K562 (cell line): ENCODE measurements around the gene ARID5B. TPM values are rescaled to one million over a fixed set of nuclear protein-coding genes. Genes with fewer than 3 reads are reported as not detected.

Experiments
- ATAC-seq: fragments of 200-7000 bp; cut with Tn5 transposase; 3 replicates; pipeline ENCODE4 v1.9.1; 2020; ENCODE audit warnings: moderate library complexity
- BruUV-seq: library from RNA; stranded (reverse); fragments of 400-500 nt; replicated peaks from 2 replicates; lab custom pipeline; 2021; lab: Mats Ljungman, UMichigan
- CTCF ChIA-PET: fragments of 300-600 bp; formaldehyde crosslinking; extraction: SDS; loops from one replicate; lab custom pipeline; 2021; ENCODE audit warnings: low intra/inter-chr PET ratio; lab: Yijun Ruan, JAX
- POLR2A ChIA-PET: fragments of 300-600, 350-650 bp; sonication (Branson Sonifier 250); formaldehyde crosslinking; extraction: SDS; loops from one replicate; lab custom pipeline; 2021; ENCODE audit warnings: antibody characterized with exemption, inconsistent platforms; lab: Yijun Ruan, JAX
- DNase-seq, 4 experiments: peaks; one replicate each; pipeline versions ENCODE4 v3.0.0 to v3.0.0-alpha.2; 2011 to 2018; ENCODE audit warnings: low spot score in 3 of 4, mixed read lengths in 3 of 4; ENCODE audit errors: extremely low read depth in 1 of 4
- FAIRE-seq: peaks from 2 replicates; lab custom pipeline; 2011; peaks lifted over from hg19 to GRCh38; lab: Jason Lieb, UNC
- H2AFZ ChIP-seq: 2 replicates; pipeline ENCODE4 v1.6.0; 2011; ENCODE audit warnings: low read depth, low read length, control low read depth, inconsistent platforms
- H3K27ac ChIP-seq: fragments of 200-600 bp; 3 replicates; pipeline ENCODE4 v1.8.0; 2011; ENCODE audit warnings: low read depth, mild to moderate bottlenecking, control low read depth, inconsistent platforms, low read length, moderate library complexity, mixed read lengths; ENCODE audit errors: extremely low read depth
- H3K27me3 ChIP-seq, 2 experiments: fragments of 300-600 bp in 1 of 2; 2 replicates in 1 of 2; 3 replicates in 1 of 2; pipeline versions ENCODE4 v1.6.0 to v1.8.0; 2011; ENCODE audit warnings: inconsistent platforms in 2 of 2, low read length in 2 of 2, mild to moderate bottlenecking in 1 of 2, mixed read lengths in 1 of 2, moderate library complexity in 1 of 2; ENCODE audit not compliant: control insufficient read depth in 2 of 2, insufficient read depth in 2 of 2
- H3K36me3 ChIP-seq: fragments of 300-600 bp; 3 replicates; pipeline ENCODE4 v1.8.0; 2011; ENCODE audit warnings: mild to moderate bottlenecking, low read length, inconsistent platforms; ENCODE audit not compliant: control insufficient read depth, insufficient read depth
- H3K4me1 ChIP-seq, 2 experiments: fragments of 200-600 bp in 1 of 2; replicated peaks in 1 of 2; 2 replicates in 1 of 2; 3 replicates in 1 of 2; pipeline versions ENCODE4 v1.5.1 to v1.8.0; 2011; ENCODE audit warnings: inconsistent platforms in 2 of 2, low read length in 2 of 2, mild to moderate bottlenecking in 1 of 2, mixed read lengths in 1 of 2, moderate library complexity in 1 of 2; ENCODE audit not compliant: control insufficient read depth in 2 of 2, insufficient read depth in 2 of 2
- H3K4me2 ChIP-seq: 2 replicates; pipeline ENCODE4 v1.6.1; 2011; ENCODE audit warnings: low read length, control low read depth, inconsistent platforms, mixed read lengths; ENCODE audit not compliant: insufficient read depth
- H3K4me3 ChIP-seq: fragments of 200-600 bp; sonication (generic), shearing (Covaris generic); 2 replicates; pipeline ENCODE4 v1.5.1; 2016; ENCODE audit warnings: control low read depth, inconsistent platforms
- H3K79me2 ChIP-seq: fragments of 200-600 bp; 3 replicates; pipeline ENCODE4 v1.8.0; 2011; ENCODE audit warnings: low read length, inconsistent platforms; ENCODE audit not compliant: control insufficient read depth, insufficient read depth
- H3K9ac ChIP-seq, 2 experiments: 2 replicates each; pipeline versions ENCODE4 v1.6.0 to v1.6.1; 2011; ENCODE audit warnings: low read depth in 2 of 2, low read length in 2 of 2, control low read depth in 1 of 2, inconsistent platforms in 1 of 2, mild to moderate bottlenecking in 1 of 2, mixed read lengths in 1 of 2; ENCODE audit not compliant: insufficient read depth in 1 of 2
- H3K9me1 ChIP-seq: one replicate; pipeline ENCODE4 v1.6.0; 2011; ENCODE audit warnings: inconsistent platforms, mild to moderate bottlenecking, low read length, moderate library complexity; ENCODE audit not compliant: control insufficient read depth, insufficient read depth
- H3K9me3 ChIP-seq: replicated peaks from 2 replicates; pipeline ENCODE4 v1.5.1; 2011; ENCODE audit warnings: low read depth, low read length, inconsistent platforms; ENCODE audit not compliant: control insufficient read depth, insufficient read depth
- H4K20me1 ChIP-seq: replicated peaks from 2 replicates; pipeline ENCODE4 v1.6.1; 2011; ENCODE audit warnings: low read length, inconsistent platforms, mixed read lengths; ENCODE audit not compliant: control insufficient read depth, insufficient read depth
- HDGF ChIP-seq: fragments of 450-650 bp; IDR thresholded peaks from 2 replicates; pipeline ENCODE4 v1.6.1; 2016
- IFI16 ChIP-seq: fragments of 250-450 bp; sonication (Bioruptor Pico); IDR thresholded peaks from 2 replicates; pipeline ENCODE4 v2.1.2; 2022; ENCODE audit warnings: mild to moderate bottlenecking, inconsistent platforms
- KAT7 ChIP-seq: sonication (generic); formaldehyde crosslinking; IDR thresholded peaks from 2 replicates; pipeline ENCODE4 v1.8.0; 2022; ENCODE audit warnings: missing genetic modification reagents, mild to moderate bottlenecking, borderline replicate concordance
- MEF2D ChIP-seq: conservative IDR thresholded peaks from 2 replicates; pipeline ENCODE4 v1.6.1; 2016; ENCODE audit warnings: low read depth, missing genetic modification characterization, missing compliant biosample characterization
- NFIC ChIP-seq: fragments of 450-650 bp; IDR thresholded peaks from 2 replicates; pipeline ENCODE4 v1.6.1; 2017; ENCODE audit warnings: mild to moderate bottlenecking, inconsistent platforms
- POLR3G ChIP-seq: IDR thresholded peaks from 2 replicates; pipeline ENCODE4 v1.6.1; 2011; ENCODE audit not compliant: insufficient read length, insufficient replicate concordance; ENCODE audit errors: extremely low read depth
- SNIP1 ChIP-seq: fragments of 450-650 bp; IDR thresholded peaks from 2 replicates; pipeline ENCODE4 v1.7.1; 2017; ENCODE audit warnings: low read depth, mild to moderate bottlenecking
- U2AF1 ChIP-seq: fragments of 200-400 bp; formaldehyde crosslinking; optimal IDR thresholded peaks from 2 replicates; pipeline ENCODE3; 2017; ENCODE audit warnings: mild to moderate bottlenecking, low read depth, low read length, moderate library complexity
- U2AF2 ChIP-seq: fragments of 200-400 bp; formaldehyde crosslinking; optimal IDR thresholded peaks from 2 replicates; pipeline ENCODE3; 2017; ENCODE audit warnings: low read depth, mild to moderate bottlenecking, low read length
- ZNF398 ChIP-seq: fragments of 250-450 bp; sonication (Bioruptor Pico); IDR thresholded peaks from 2 replicates; pipeline ENCODE4 v1.8.0; 2021; ENCODE audit warnings: moderate library complexity, mild to moderate bottlenecking, inconsistent platforms
- ZNF551 ChIP-seq: fragments of 250-450 bp; sonication (Bioruptor Pico); IDR thresholded peaks from 2 replicates; pipeline ENCODE4 v1.5.0; 2021; ENCODE audit warnings: mild to moderate bottlenecking, moderate library complexity
- WGBS: fragments of 100-300 bp; shearing (Covaris generic); methylation state at CpG from one replicate; pipeline ENCODE4 v1.1.6; 2016; ENCODE audit warnings: low coverage, mixed read lengths; ENCODE audit not compliant: insufficient coverage; ENCODE audit errors: missing lambda C conversion rate; 5-methylcytosine and 5-hydroxymethylcytosine counted together
- in situ Hi-C: fragments of 300-500 bp; cut with MboI; formaldehyde crosslinking; loops from 4 replicates; pipeline ENCODE4 v1.15.0; 2018; ENCODE audit warnings: inconsistent platforms, mixed read lengths
- intact Hi-C: fragments of 100-400 bp; cut with micrococcal nuclease; formaldehyde crosslinking; loops from 2 replicates; pipeline ENCODE4 v1.14.2; 2022
- polyA plus RNA-seq, 8 experiments: library from polyadenylated mRNA; depleted of rRNA in 4 of 8; stranded (reverse) in 5 of 8; unstranded in 3 of 8; fragments of >200 nt; fragmentation: Nextera tagmentation in 2 of 8; fragmentation: Illumina TruSeq in 1 of 8; extraction: Ambion mirVana in 2 of 8; extraction: Trizol in 1 of 8; gene quantifications; 2 replicates each; pipeline versions ENCODE4 v1.2.1 to v1.2.3, GENCODE V29; 2011 to 2014; ENCODE audit warnings: inconsistent platforms in 1 of 8, missing spikeins in 1 of 8
- total RNA-seq, 7 experiments: library from RNA; depleted of rRNA in 6 of 7; stranded (reverse); fragments of >200 nt in 6 of 7; fragmentation: Illumina TruSeq in 2 of 7; extraction: Trizol in 2 of 7; gene quantifications; 2 replicates each; pipeline versions ENCODE4 v1.2.1 to v1.2.3, GENCODE V29; 2011 to 2021; ENCODE audit warnings: low replicate concordance in 1 of 7
- TF ChIP-seq, protein P1 (sequence below): fragments of 450-650 bp; conservative IDR thresholded peaks from 2 replicates; pipeline ENCODE4 v1.6.1; 2016; ENCODE audit warnings: missing genetic modification characterization, low read depth, mild to moderate bottlenecking, control low read depth, missing compliant biosample characterization
- TF ChIP-seq, protein P2 (sequence below): fragments of 250-450 bp; sonication (Bioruptor Pico); IDR thresholded peaks from 2 replicates; pipeline ENCODE4 v1.6.1; 2021; ENCODE audit warnings: mild to moderate bottlenecking
- TF ChIP-seq, protein P3 (sequence below): fragments of 250-450 bp; sonication (Bioruptor Pico); IDR thresholded peaks from 2 replicates; pipeline ENCODE4 v1.5.0; 2021

ARID5B gene
- total and polyA plus RNA-seq, 9 of the 15 experiments (the other 6 are each of a cell fraction or from before 2014, with no cell fraction given) = 0.48 to 1.6 (median 0.80) TPM

GRCh38 chr10:62018131-62018911 is 116.8 kb downstream of the ARID5B start (continued):
- TF ChIP-seq, protein P1, sequence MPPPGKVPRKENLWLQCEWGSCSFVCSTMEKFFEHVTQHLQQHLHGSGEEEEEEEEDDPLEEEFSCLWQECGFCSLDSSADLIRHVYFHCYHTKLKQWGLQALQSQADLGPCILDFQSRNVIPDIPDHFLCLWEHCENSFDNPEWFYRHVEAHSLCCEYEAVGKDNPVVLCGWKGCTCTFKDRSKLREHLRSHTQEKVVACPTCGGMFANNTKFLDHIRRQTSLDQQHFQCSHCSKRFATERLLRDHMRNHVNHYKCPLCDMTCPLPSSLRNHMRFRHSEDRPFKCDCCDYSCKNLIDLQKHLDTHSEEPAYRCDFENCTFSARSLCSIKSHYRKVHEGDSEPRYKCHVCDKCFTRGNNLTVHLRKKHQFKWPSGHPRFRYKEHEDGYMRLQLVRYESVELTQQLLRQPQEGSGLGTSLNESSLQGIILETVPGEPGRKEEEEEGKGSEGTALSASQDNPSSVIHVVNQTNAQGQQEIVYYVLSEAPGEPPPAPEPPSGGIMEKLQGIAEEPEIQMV = no peak
- TF ChIP-seq, protein P2, sequence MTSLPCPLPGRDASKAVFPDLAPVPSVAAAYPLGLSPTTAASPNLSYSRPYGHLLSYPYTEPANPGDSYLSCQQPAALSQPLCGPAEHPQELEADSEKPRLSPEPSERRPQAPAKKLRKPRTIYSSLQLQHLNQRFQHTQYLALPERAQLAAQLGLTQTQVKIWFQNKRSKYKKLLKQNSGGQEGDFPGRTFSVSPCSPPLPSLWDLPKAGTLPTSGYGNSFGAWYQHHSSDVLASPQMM (CRISPR knock-in tag) = no peak
- TF ChIP-seq NFIC (no peak), HDGF (no peak), U2AF2 (no peak), SNIP1 (no peak)

DNA sequence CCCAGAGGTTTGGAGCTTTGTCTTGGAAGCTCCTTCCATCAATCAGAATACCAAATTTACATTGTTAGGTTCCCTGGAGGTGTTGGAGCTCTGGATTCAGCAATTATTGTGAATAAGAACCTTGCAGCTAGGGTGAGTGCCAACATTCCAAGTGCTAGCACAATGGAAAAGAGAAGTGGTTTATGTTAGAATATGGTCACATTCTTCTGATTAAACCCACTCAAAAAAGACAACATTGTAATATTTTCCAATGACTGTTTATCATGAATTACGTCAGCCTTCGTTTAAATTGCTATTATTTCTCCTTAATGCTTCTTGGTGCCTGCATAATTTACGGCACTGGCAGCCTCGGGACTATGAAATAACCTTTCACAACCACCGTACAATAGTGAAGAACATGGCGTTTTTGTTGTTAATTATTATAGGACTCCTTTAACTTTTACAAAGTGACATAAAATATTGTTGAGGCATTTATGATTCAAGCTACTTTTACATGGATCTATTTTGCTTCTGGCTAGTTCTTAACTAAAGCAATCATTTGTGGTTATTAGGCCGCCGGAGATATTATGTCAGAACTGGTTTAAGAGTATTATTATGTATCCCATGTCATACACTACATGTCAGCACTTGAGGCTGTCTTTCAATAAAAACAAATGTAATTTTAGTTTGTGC is 117.7 kb downstream of the ARID5B start:
- Histone ChIP-seq H3K9me3 (no peaks in the 10 kb centered on the region), H3K4me2 (no peak overlapping the region), H3K9me1 (no peaks in the 10 kb centered on the region), H3K4me1 (no peaks in the 10 kb centered on the region), H3K36me3 (no peaks in the 10 kb centered on the region), H3K27ac (no peak overlapping the region), H3K79me2 (no peaks in the 10 kb centered on the region), H4K20me1 (no peaks in the 10 kb centered on the region), H3K27me3 (peaks cover 0 to 4% of the 10 kb centered on the region in 2 experiments; a peak in 1 of 5 replicates), H2AFZ (no peak overlapping the region), H3K9ac (no peak overlapping the region), H3K4me3 (no peak overlapping the region)
- ATAC-seq (no peak), DNase-seq (no peak), FAIRE-seq (no peak)
- no TSS peak for BruUV-seq
- POLR2A ChIA-PET = no interaction called here
- no peak for TF ChIP-seq U2AF1
- no peak for TF ChIP-seq MEF2D (tag)
- no peak for TF ChIP-seq KAT7 (CRISPR knock-in tag)
- no peak for TF ChIP-seq ZNF398 (CRISPR knock-in tag)
- TF ChIP-seq IFI16 = no peak
- no peak for TF ChIP-seq POLR3G
- no peak for TF ChIP-seq ZNF551 (CRISPR knock-in tag)
- TF ChIP-seq, protein P3, sequence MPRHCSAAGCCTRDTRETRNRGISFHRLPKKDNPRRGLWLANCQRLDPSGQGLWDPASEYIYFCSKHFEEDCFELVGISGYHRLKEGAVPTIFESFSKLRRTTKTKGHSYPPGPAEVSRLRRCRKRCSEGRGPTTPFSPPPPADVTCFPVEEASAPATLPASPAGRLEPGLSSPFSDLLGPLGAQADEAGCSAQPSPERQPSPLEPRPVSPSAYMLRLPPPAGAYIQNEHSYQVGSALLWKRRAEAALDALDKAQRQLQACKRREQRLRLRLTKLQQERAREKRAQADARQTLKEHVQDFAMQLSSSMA (CRISPR knock-in tag) = no peak
- WGBS = 18% methylated on average over 8 of the region's 8 CpGs
- intact Hi-C loops (no loop called here), in situ Hi-C loops (no loop called here)
- CTCF ChIA-PET = no interaction called here
